Mesothelial cell of epicardium (in vitro differentiated cells): ENCODE results near the gene EEF1AKMT3. TPM values are rescaled to one million over a fixed set of nuclear protein-coding genes. Genes with fewer than 3 reads are reported as not detected.
A peak's percentile ranks its signal among the peaks of the same experiment; 100 is the strongest.

ENCODE experiments used
- DNase-seq, 2 experiments: peaks; one replicate each; pipeline ENCODE4 v3.0.0; 2021; ENCODE audit warnings: low spot score in 2 of 2; ENCODE audit not compliant: unreplicated experiment in 2 of 2
- H3K27ac Mint-ChIP-seq: 2 replicates; pipeline ENCODE4 v1.8.0; 2021; ENCODE audit warnings: mixed read lengths
- H3K27me3 Mint-ChIP-seq: 2 replicates; pipeline ENCODE4 v1.8.0; 2021; ENCODE audit warnings: low read depth, mixed read lengths
- H3K36me3 Mint-ChIP-seq: 2 replicates; pipeline ENCODE4 v1.8.0; 2021; ENCODE audit warnings: mixed read lengths
- H3K4me1 Mint-ChIP-seq: 2 replicates; pipeline ENCODE4 v1.8.0; 2021; ENCODE audit warnings: mixed read lengths
- H3K4me3 Mint-ChIP-seq: 2 replicates; pipeline ENCODE4 v1.8.0; 2021; ENCODE audit warnings: mild to moderate bottlenecking, moderate library complexity, mixed read lengths
- H3K9me3 Mint-ChIP-seq: 2 replicates; pipeline ENCODE4 v1.8.0; 2021; ENCODE audit warnings: mixed read lengths
- total RNA-seq: library from RNA; stranded (reverse); gene quantifications from 3 replicates; pipeline ENCODE4 v1.2.1, GENCODE V29; 2021
- TF ChIP-seq, protein P1 (sequence below): fragments of 200-600 bp; sonication (generic); IDR thresholded peaks from one replicate; pipeline ENCODE4 v1.5.0; 2021; ENCODE audit warnings: antibody characterized with exemption; ENCODE audit not compliant: unreplicated experiment

The EEF1AKMT3 gene
- total RNA-seq, 1 donor from 2014 or later: 8.7 TPM

DNA sequence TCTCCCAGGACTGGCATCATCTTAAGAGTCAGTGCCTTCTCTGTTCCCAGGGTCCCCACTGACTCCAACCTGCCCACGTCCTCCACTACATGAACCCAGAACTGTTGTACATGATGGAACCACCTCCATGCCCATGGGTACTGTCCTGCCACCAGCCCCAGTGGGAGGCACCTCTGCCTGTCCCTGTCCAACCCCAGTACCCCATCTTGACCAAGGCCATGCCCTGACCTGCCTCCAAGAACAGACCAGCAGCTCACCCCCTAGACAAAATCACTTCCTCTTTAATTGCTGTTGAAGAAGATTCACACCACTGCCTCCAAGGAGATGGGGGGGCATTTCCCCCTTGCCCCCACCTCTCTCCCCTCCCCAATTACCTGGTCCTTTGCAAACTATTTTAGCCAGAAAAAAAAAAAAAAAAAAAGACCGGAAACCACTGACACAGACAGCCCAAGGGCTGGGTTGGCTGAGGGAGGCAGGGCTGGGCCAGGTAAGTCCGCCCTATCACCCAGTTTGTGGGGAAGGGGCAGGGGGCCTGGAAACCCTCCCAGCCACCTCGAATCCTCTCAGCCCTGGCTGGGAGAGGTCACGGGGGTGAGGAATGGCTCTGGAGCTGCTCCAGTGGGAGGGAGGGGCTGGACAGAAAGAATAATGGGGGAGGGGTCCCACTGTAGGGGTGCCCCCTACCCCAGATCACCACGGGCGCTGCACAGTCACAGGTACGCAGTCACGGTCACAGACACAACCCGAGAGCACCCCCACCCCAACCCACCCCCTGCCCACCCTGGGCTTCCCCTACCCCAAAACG lies 47.3 kb upstream of the EEF1AKMT3 start:
- Mint-ChIP-seq H3K36me3 (peaks cover 11% of the 10 kb centered on the region), H3K4me1 (peaks cover 4% of the 10 kb centered on the region), H3K27ac (no peak overlapping the region), H3K9me3 (no peaks in the 10 kb centered on the region), H3K4me3 (no peak overlapping the region), H3K27me3 (peaks cover 73% of the 10 kb centered on the region)
- TF ChIP-seq, protein P1, sequence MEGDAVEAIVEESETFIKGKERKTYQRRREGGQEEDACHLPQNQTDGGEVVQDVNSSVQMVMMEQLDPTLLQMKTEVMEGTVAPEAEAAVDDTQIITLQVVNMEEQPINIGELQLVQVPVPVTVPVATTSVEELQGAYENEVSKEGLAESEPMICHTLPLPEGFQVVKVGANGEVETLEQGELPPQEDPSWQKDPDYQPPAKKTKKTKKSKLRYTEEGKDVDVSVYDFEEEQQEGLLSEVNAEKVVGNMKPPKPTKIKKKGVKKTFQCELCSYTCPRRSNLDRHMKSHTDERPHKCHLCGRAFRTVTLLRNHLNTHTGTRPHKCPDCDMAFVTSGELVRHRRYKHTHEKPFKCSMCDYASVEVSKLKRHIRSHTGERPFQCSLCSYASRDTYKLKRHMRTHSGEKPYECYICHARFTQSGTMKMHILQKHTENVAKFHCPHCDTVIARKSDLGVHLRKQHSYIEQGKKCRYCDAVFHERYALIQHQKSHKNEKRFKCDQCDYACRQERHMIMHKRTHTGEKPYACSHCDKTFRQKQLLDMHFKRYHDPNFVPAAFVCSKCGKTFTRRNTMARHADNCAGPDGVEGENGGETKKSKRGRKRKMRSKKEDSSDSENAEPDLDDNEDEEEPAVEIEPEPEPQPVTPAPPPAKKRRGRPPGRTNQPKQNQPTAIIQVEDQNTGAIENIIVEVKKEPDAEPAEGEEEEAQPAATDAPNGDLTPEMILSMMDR: no peak
- no peak for DNase-seq

DNA sequence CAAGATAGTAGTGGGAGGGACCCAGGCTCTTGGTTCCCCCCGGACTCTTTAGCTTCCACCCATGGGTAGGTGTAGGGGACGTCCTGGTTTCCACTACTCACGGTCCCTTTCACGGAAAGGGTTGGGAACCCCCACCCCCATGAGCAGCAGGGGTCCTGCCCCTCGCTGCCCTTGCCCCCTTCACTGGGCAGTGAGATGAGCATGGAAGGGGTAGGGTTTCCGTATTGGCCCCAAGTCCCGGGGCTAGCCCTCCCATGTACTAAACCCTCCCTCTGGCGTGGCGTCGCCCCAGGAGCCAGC lies 46.6 kb upstream of the EEF1AKMT3 start:
- Mint-ChIP-seq H3K27me3 (peaks cover 79% of the 10 kb centered on the region), H3K9me3 (no peaks in the 10 kb centered on the region)
- DNase-seq: peak in 1 of 2 experiments; percentile 26

DNA sequence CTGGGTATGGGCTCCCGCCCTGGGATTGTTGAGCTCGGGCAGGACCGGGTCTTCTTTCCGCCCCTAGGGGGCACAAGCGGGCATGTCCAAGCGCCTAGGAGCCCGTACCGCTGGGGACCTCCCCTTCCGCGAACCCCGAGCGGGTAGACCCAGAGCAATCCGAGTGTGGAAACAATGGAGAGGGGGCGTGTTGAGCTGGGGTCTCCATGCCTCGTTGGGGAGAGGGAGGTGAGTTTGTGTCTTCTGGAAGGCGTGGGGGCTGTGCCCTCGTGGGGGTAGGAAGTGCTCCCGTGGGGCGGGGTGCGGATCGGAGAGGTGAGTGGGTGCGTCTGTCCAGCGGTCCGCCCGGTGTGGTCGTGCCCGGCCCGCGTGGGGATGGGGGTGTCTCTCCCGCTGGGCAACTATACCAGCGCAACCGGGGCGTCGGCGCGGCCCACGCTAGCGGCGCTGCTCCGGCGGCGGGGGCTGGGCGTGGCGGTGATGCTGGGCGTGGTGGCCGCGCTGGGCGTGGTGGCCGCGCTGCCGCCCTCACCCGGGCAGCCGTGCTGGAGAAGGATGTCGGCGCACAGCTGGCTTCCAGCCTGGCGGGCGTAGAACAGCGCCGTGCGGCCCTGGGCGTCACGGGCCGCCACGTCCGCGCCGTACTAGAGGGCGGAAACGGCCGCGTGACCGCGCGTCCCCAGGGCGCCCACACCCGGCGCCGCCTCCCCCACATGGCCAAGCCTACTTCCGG lies 46.1 kb upstream of the EEF1AKMT3 start:
- TF ChIP-seq, protein P1: peak; percentile 64
- Mint-ChIP-seq H3K4me1 (peaks cover 4% of the 10 kb centered on the region), H3K36me3 (peaks cover 7% of the 10 kb centered on the region), H3K27ac (no peak overlapping the region), H3K27me3 (peaks cover 84% of the 10 kb centered on the region), H3K4me3 (peak overlapping the region; percentile 75), H3K9me3 (no peaks in the 10 kb centered on the region)
- peak; percentile 40 to 75 for DNase-seq

More for the DNA sequence above, 46.6 kb upstream of the EEF1AKMT3 start:
- Mint-ChIP-seq H3K27ac (no peak overlapping the region), H3K4me1 (peaks cover 4% of the 10 kb centered on the region), H3K4me3 (peak overlapping the region; percentile 75), H3K36me3 (peaks cover 10% of the 10 kb centered on the region)
- TF ChIP-seq, protein P1: no peak

DNA sequence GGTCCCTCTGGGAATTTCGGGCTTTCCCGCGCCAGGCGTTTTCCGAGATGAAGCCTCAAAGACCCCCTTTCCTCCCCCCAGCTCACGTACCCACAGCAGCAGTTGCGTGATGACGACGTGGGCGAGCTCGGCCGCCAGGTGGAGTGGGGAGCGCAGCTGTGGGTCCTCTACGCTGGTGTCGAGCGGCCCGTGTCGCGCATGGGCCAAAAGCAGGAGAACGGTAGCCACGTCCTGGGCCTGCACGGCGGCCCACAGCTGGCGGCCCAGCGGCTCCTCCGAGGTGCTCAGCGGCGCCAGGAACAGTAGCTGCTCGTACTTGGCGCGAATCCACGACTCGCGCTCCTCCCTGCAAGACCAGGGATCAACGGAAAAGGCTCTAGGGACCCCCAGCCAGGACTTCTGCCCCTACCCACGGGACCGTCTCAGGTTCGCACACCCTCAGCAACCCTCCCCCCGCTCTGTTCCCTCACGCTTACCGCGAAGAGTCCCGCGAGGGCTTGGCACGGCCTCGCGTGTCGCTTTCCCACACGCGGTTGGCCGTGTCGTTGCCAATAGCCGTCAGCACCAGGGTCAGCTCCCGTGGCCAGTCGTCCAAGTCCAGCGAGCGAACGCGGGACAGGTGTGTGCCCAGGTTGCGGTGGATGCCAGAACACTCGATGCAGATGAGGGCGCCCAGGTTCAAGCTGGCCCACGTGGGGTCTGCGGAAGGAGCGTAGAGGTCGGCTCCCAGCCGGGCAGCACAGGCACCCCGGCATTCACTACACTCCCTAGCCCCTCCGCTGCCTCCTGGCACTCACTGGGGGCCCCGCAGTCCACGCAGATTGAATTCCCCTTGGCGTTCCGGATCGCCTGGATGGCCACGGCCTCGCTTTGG lies 45.3 kb upstream of the EEF1AKMT3 start:
- peak overlapping the region; percentile 54 for H3K4me3 Mint-ChIP-seq
- TF ChIP-seq, protein P1: no peak
- peaks cover under 1% of the 10 kb centered on the region for H3K36me3 Mint-ChIP-seq
- peaks cover 92% of the 10 kb centered on the region for H3K27me3 Mint-ChIP-seq
- no peak overlapping the region for H3K27ac Mint-ChIP-seq
- peak in 1 of 2 experiments; percentile 51 for DNase-seq
- peaks cover 4% of the 10 kb centered on the region for H3K4me1 Mint-ChIP-seq
- H3K9me3 Mint-ChIP-seq: no peaks in the 10 kb centered on the region

DNA sequence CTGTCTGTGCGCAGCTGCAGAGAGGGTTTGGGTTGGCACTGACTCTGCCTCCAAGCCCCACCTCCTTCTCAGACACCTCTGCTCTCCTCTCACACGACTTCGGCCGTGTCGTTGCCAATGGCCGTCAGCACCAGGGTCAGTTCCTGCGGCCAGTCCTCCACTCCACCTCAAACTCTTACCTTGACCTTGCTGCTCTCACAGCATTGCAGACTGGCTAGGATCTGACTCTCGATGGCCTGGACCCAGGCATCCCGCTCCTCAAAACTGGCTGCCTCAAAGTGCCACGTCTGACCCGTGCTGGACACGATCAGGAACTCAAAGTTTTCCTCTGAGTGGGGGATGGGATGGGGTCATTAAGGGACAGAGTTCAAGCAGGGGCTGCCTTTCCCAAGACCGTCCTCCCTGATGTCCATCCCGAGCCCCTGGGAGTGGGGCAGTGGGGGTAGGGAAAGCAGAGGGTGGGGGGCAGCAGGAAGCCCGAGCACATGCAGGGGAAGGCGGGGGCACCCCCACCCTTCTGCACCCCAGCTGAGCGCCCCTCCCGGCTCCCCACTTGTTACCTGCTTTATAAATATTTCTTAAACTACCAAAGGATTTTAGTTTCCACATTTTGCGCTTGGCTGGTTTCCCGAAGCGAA lies 44.5 kb upstream of the EEF1AKMT3 start:
- H3K9me3 Mint-ChIP-seq: no peaks in the 10 kb centered on the region
- H3K4me3 Mint-ChIP-seq: peak overlapping the region; percentile 4
- H3K27me3 Mint-ChIP-seq: peaks cover 97% of the 10 kb centered on the region
- peaks cover 4% of the 10 kb centered on the region for H3K4me1 Mint-ChIP-seq
- TF ChIP-seq, protein P1: no peak
- peak in 1 of 2 experiments; percentile 37 for DNase-seq
- no peaks in the 10 kb centered on the region for H3K36me3 Mint-ChIP-seq
- H3K27ac Mint-ChIP-seq: no peak overlapping the region
